HepG2 (cell line): ENCODE data around the gene ICAM3. TPM values are rescaled to one million over a fixed set of nuclear protein-coding genes. Genes with fewer than 3 reads are reported as not detected.
"Not testable (repeated sequence)": the region's sequence is repeated elsewhere in the genome, so short reads cannot be mapped to it uniquely, and the experiment has no call there.

Source experiments
- ATAC-seq: fragments of 200-7000 bp; cut with Tn5 transposase; 3 replicates; pipeline ENCODE4 v1.9.1; 2020; ENCODE audit warnings: mild to moderate bottlenecking, moderate library complexity
- BruUV-seq: library from RNA; stranded (reverse); fragments of 400-500 nt; replicated peaks from 2 replicates; lab custom pipeline; 2021; lab: Mats Ljungman, UMichigan
- CTCF ChIA-PET: fragments of 300-600 bp; formaldehyde crosslinking; extraction: SDS; loops from one replicate; lab custom pipeline; 2021; ENCODE audit warnings: low total read pairs, inconsistent platforms, low intra/inter-chr PET ratio; lab: Yijun Ruan, JAX
- POLR2A ChIA-PET: fragments of 350-600 bp; sonication (Branson Sonifier 250); formaldehyde crosslinking; loops from one replicate; lab custom pipeline; 2020; ENCODE audit warnings: antibody characterized with exemption, inconsistent platforms; lab: Yijun Ruan, JAX
- DNase-seq: peaks from one replicate; pipeline ENCODE4 v3.0.0-alpha.2; 2015; ENCODE audit warnings: low spot score
- FAIRE-seq: peaks from 3 replicates; lab custom pipeline; 2011; peaks lifted over from hg19 to GRCh38; lab: Jason Lieb, UNC
- H2AFZ ChIP-seq: one replicate; pipeline ENCODE4 v1.6.1; 2011; ENCODE audit warnings: low read length, inconsistent platforms
- H3K27ac ChIP-seq: fragments of 300-600 bp; 3 replicates; pipeline ENCODE4 v1.8.0; 2011; ENCODE audit warnings: mixed run types, mild to moderate bottlenecking, mixed read lengths, low read length, inconsistent platforms; ENCODE audit not compliant: insufficient read depth; ENCODE audit errors: extremely low read length
- H3K27me3 ChIP-seq, 2 experiments: fragments of 200-600 bp in 1 of 2; 2 replicates in 1 of 2; 3 replicates in 1 of 2; pipeline versions ENCODE4 v1.6.0 to v1.8.0; 2011; ENCODE audit warnings: low read length in 2 of 2, mild to moderate bottlenecking in 2 of 2, moderate library complexity in 2 of 2, inconsistent platforms in 1 of 2; ENCODE audit not compliant: insufficient read depth in 2 of 2, control insufficient read depth in 1 of 2
- H3K36me3 ChIP-seq, 2 experiments: fragments of 200-600 bp in 1 of 2; replicated peaks in 1 of 2; 2 replicates in 1 of 2; 3 replicates in 1 of 2; pipeline versions ENCODE4 v1.5.1 to v1.8.0; 2011; ENCODE audit warnings: low read length in 2 of 2, inconsistent platforms in 1 of 2; ENCODE audit not compliant: insufficient read depth in 2 of 2, control insufficient read depth in 1 of 2
- H3K4me1 ChIP-seq: 2 replicates; pipeline ENCODE4 v1.5.1; 2012; ENCODE audit warnings: low read length, inconsistent platforms; ENCODE audit not compliant: insufficient read depth
- H3K4me2 ChIP-seq: 2 replicates; pipeline ENCODE4 v1.6.0; 2011; ENCODE audit warnings: low read depth, low read length, inconsistent platforms
- H3K4me3 ChIP-seq, 3 experiments: fragments of 200-600 bp in 1 of 3; sonication (generic), shearing (Covaris generic) in 1 of 3; replicated peaks in 1 of 3; 2 replicates each; pipeline ENCODE4 v1.5.1; 2011 to 2016; ENCODE audit warnings: low read length in 3 of 3, inconsistent platforms in 2 of 3, low read depth in 2 of 3, mild to moderate bottlenecking in 2 of 3, control low read depth in 1 of 3, mixed read lengths in 1 of 3; ENCODE audit not compliant: insufficient read depth in 1 of 3
- H3K79me2 ChIP-seq: one replicate; pipeline ENCODE4 v1.6.1; 2011; ENCODE audit warnings: low read length, inconsistent platforms; ENCODE audit not compliant: insufficient read depth
- H3K9ac ChIP-seq: 2 replicates; pipeline ENCODE4 v1.6.0; 2011; ENCODE audit warnings: mild to moderate bottlenecking, low read depth, low read length, inconsistent platforms; ENCODE audit not compliant: insufficient read depth
- H3K9me3 ChIP-seq: 2 replicates; pipeline ENCODE4 v1.5.1; 2012; ENCODE audit warnings: mild to moderate bottlenecking, low read length
- H4K20me1 ChIP-seq: 2 replicates; pipeline ENCODE4 v1.6.0; 2011; ENCODE audit warnings: inconsistent platforms, mild to moderate bottlenecking, low read length, moderate library complexity; ENCODE audit not compliant: insufficient read depth
- CENPT ChIP-seq: sonication (generic); formaldehyde crosslinking; IDR thresholded peaks from 2 replicates; pipeline ENCODE4 v1.8.0; 2022; ENCODE audit warnings: low read depth, mild to moderate bottlenecking, moderate library complexity, missing genetic modification reagents
- MAFK ChIP-seq, 2 experiments: IDR thresholded peaks in 1 of 2; conservative IDR thresholded peaks in 1 of 2; 2 replicates each; pipeline ENCODE4 v1.6.1; 2011; ENCODE audit warnings: improper control_type of control experiment in 2 of 2, low read length in 2 of 2
- MED13 ChIP-seq: sonication (generic); formaldehyde crosslinking; IDR thresholded peaks from 2 replicates; pipeline ENCODE4 v1.5.0; 2020; ENCODE audit warnings: missing genetic modification reagents
- MXI1 ChIP-seq: IDR thresholded peaks from 3 replicates; pipeline ENCODE4 v1.6.1; 2012; ENCODE audit warnings: low read depth, low read length, inconsistent platforms, borderline replicate concordance
- NKX3-1 ChIP-seq: sonication (generic); formaldehyde crosslinking; IDR thresholded peaks from 2 replicates; pipeline ENCODE4 v1.5.0; 2020; ENCODE audit warnings: missing genetic modification reagents
- PITX1 ChIP-seq: sonication (generic); formaldehyde crosslinking; IDR thresholded peaks from 2 replicates; pipeline ENCODE4 v1.5.1; 2020; ENCODE audit warnings: mild to moderate bottlenecking, missing genetic modification reagents
- RFXANK ChIP-seq: IDR thresholded peaks from 2 replicates; pipeline ENCODE4 v1.6.1; 2016
- SIN3B ChIP-seq: fragments of 150-350 bp; IDR thresholded peaks from 2 replicates; pipeline ENCODE4 v1.6.1; 2014; ENCODE audit warnings: low read length
- TFDP2 ChIP-seq: sonication (generic); formaldehyde crosslinking; IDR thresholded peaks from 2 replicates; pipeline ENCODE4 v1.4.0; 2020; ENCODE audit warnings: missing genetic modification reagents
- ZFP91 ChIP-seq: sonication (generic); formaldehyde crosslinking; IDR thresholded peaks from 2 replicates; pipeline ENCODE4 v1.9.0; 2022; ENCODE audit warnings: missing genetic modification reagents, mild to moderate bottlenecking, borderline replicate concordance
- ZNF296 ChIP-seq: sonication (generic); formaldehyde crosslinking; conservative IDR thresholded peaks from 2 replicates; pipeline ENCODE4 v1.5.0; 2020; ENCODE audit warnings: mild to moderate bottlenecking, missing genetic modification reagents
- ZNF33A ChIP-seq: sonication (generic); formaldehyde crosslinking; IDR thresholded peaks from 2 replicates; pipeline ENCODE4 v1.5.1; 2020; ENCODE audit warnings: missing genetic modification reagents, mild to moderate bottlenecking, moderate library complexity, borderline replicate concordance
- ZNF343 ChIP-seq: sonication (generic); formaldehyde crosslinking; IDR thresholded peaks from 2 replicates; pipeline ENCODE4 v1.4.0; 2020; ENCODE audit warnings: mild to moderate bottlenecking, missing genetic modification reagents
- WGBS: methylation state at CpG from one replicate; pipeline ENCODE4 v1.1.6; 2017; ENCODE audit warnings: low lambda C conversion rate; 5-methylcytosine and 5-hydroxymethylcytosine counted together
- in situ Hi-C: cut with HindIII; loops from 2 replicates; pipeline ENCODE4 v1.10.0; 2017; ENCODE audit warnings: low pct_unique_long_range_greater_than_20kb; ENCODE audit not compliant: extremely low pct_ligation_motif_present
- intact Hi-C: fragments of 100-400 bp; cut with micrococcal nuclease; formaldehyde crosslinking; loops from one replicate; pipeline ENCODE4 v1.10.0; 2022; ENCODE audit not compliant: unreplicated experiment
- polyA plus RNA-seq, 8 experiments: library from polyadenylated mRNA; depleted of rRNA in 3 of 8; stranded (reverse) in 7 of 8; unstranded in 1 of 8; fragments of >200 nt; fragmentation: Illumina TruSeq in 4 of 8; extraction: Trizol in 4 of 8; gene quantifications; 2 replicates each; pipeline versions ENCODE4 v1.2.1 to v1.2.3, GENCODE V29; 2011 to 2016; ENCODE audit warnings: low read depth in 4 of 8, missing spikeins in 1 of 8, mixed read lengths in 1 of 8; ENCODE audit not compliant: insufficient read depth in 1 of 8
- total RNA-seq, 5 experiments: library from RNA; depleted of rRNA; stranded (reverse); fragments of >200 nt; fragmentation: Illumina TruSeq; extraction: Trizol; gene quantifications; 2 replicates each; pipeline ENCODE4 v1.2.3, GENCODE V29; 2016; ENCODE audit warnings: low read depth in 1 of 5

Gene ICAM3
- total and polyA plus RNA-seq, 2 of the 13 experiments (the other 11 are each of a cell fraction or from before 2014, with no cell fraction given) = 14.1 to 21.0 TPM

- H3K36me3 ChIP-seq, intact Hi-C loops, H3K79me2 ChIP-seq, H3K9ac ChIP-seq, CTCF ChIA-PET, H3K9me3 ChIP-seq, FAIRE-seq, DNase-seq, ATAC-seq, H2AFZ ChIP-seq, H4K20me1 ChIP-seq, H3K4me3 ChIP-seq, H3K4me2 ChIP-seq, H3K27me3 ChIP-seq, BruUV-seq, H3K27ac ChIP-seq: not testable (repeated sequence)
- in situ Hi-C loops = loop anchor here (5.0 kb wide), 1 partner anchor 46 kb away; the partner anchor contains the start of gene ICAM3
- WGBS = 71% methylated on average over 8 of the region's 8 CpGs
- peaks cover 39% of the 10 kb centered on the region for H3K4me1 ChIP-seq
- TF ChIP-seq ZFP91 (CRISPR knock-in tag) = 0 out of 2 replicates have a peak, but pooled peaks have one; percentile 61
- POLR2A ChIA-PET = interaction anchor here (0.7 to 3.9 kb wide), 2 partner anchors 84 to 112 kb away, joined by 3 to 61 read pairs; partner anchors contain the start of gene ICAM1
Measured at GRCh38 chr19:10383223-10383499, 43.7 kb upstream of the ICAM3 start.

GRCh38 chr19:10380313-10381102 is 41.1 kb upstream of the ICAM3 start, which contains the start of gene TYK2:
Gene TYK2, minus strand, starts transcription at chr19:10380572. Its CDS starts 2,166 bp downstream, at chr19:10378406.
- peaks cover 8% of the 10 kb centered on the region for H3K79me2 ChIP-seq
- peak within 1 kb of the TSS; percentile 82 for H3K9ac ChIP-seq
- peak within 1 kb of the TSS; percentile 90 to 98 (median 91) for H3K4me3 ChIP-seq
- ChIA-PET CTCF (no interaction called here), POLR2A (interaction anchor here (0.6 to 3.9 kb wide), 17 partner anchors 8 to 186 kb away, joined by 3 to 61 read pairs (median 5); partner anchors contain the start of genes CDC37, DNMT1, FDX2 and ICAM1)
- intact Hi-C loops (no loop called here), in situ Hi-C loops (loop anchor here (5.0 kb wide), 1 partner anchor 43 kb away; the partner anchor contains the start of gene ICAM3)
- WGBS = under 1% methylated on average over 46 of the region's 58 CpGs
- FAIRE-seq = peak; percentile 95
- H4K20me1 ChIP-seq = no peaks in the 10 kb centered on the region
- DNase-seq = peak; percentile 97
- peak within 1 kb of the TSS; percentile 94 for H3K4me2 ChIP-seq
- peak; percentile 93 for ATAC-seq
- H3K27me3 ChIP-seq = no peaks in the 10 kb centered on the region; a peak in 1 of 5 replicates
- H3K4me1 ChIP-seq = peaks cover 39% of the 10 kb centered on the region
- H2AFZ ChIP-seq = peak within 1 kb of the TSS; percentile 68
- BruUV-seq = no TSS peak
- H3K27ac ChIP-seq = peak within 1 kb of the TSS; percentile 80
- H3K36me3 ChIP-seq = peaks cover 5 to 9% of the 10 kb centered on the region in 2 experiments; a peak in 3 of 5 replicates
- H3K9me3 ChIP-seq = no peaks in the 10 kb centered on the region
- TF ChIP-seq MED13 (CRISPR knock-in tag) (no peak; the same call in 1 of the 2 replicates), CENPT (CRISPR knock-in tag) (no peak; the same call in 1 of the 2 replicates), ZNF296 (CRISPR knock-in tag) (no peak), PITX1 (CRISPR knock-in tag) (no peak), RFXANK (CRISPR knock-in tag) (peak; percentile 97), MAFK (conservative IDR thresholded peaks at IDR 0.05 in 1 of 2, IDR thresholded peaks at IDR 0.05 in 1 of 2; ENCODE audit: low read length in 2 of 2) (peak; percentile 21 to 47; a peak in 3 of 4 replicates), ZNF33A (CRISPR knock-in tag) (no peak), NKX3-1 (CRISPR knock-in tag) (peak; percentile 27), SIN3B (peak; percentile 55; the same call in 1 of the 2 replicates), ZNF343 (0 out of 2 replicates have a peak, but pooled peaks have one; percentile 25), TFDP2 (CRISPR knock-in tag) (peak; percentile 92), MXI1 (peak; percentile 74; the same call in 1 of the 3 replicates)
